Neuron (in vitro differentiated cells): ENCODE results near the gene HYOU1.
A peak's percentile ranks its signal among the peaks of the same experiment; 100 is the strongest.
"Not testable (repeated sequence)": the region's sequence is repeated elsewhere in the genome, so short reads cannot be mapped to it uniquely, and the experiment has no call there.

Source experiments
- H2AFZ ChIP-seq: one replicate; pipeline ENCODE4 v1.6.1; 2013; ENCODE audit warnings: low read depth, mild to moderate bottlenecking, inconsistent platforms, low read length, moderate library complexity
- H3K27me3 ChIP-seq: one replicate; pipeline ENCODE4 v1.6.1; 2013; ENCODE audit warnings: low read length; ENCODE audit not compliant: insufficient read depth
- H3K36me3 ChIP-seq: one replicate; pipeline ENCODE4 v1.6.1; 2013; ENCODE audit warnings: low read length; ENCODE audit not compliant: insufficient read depth
- H3K4me1 ChIP-seq: one replicate; pipeline ENCODE4 v1.6.1; 2013; ENCODE audit warnings: low read length; ENCODE audit not compliant: insufficient read depth
- H3K4me3 ChIP-seq: 2 replicates; pipeline ENCODE4 v1.5.1; 2013; ENCODE audit warnings: mild to moderate bottlenecking, low read length, moderate library complexity
- H3K9me3 ChIP-seq: one replicate; pipeline ENCODE4 v1.6.1; 2013; ENCODE audit warnings: low read length

Gene HYOU1

GRCh38 chr11:119017377-119017776 lies 39.6 kb downstream of the HYOU1 start:
- not testable (repeated sequence) for H3K27me3 ChIP-seq, H2AFZ ChIP-seq, H3K9me3 ChIP-seq
- H3K36me3 ChIP-seq = peaks cover 57% of the 10 kb centered on the region
- peak overlapping the region; percentile 94 for H3K4me3 ChIP-seq
- peaks cover 20% of the 10 kb centered on the region for H3K4me1 ChIP-seq

GRCh38 chr11:119016216-119017009 lies 40.6 kb downstream of the HYOU1 start:
- Histone ChIP-seq H3K4me3 (peak overlapping the region; percentile 94), H3K27me3 (no peaks in the 10 kb centered on the region), H3K4me1 (peaks cover 20% of the 10 kb centered on the region), H3K9me3 (no peaks in the 10 kb centered on the region), H3K36me3 (peaks cover 52% of the 10 kb centered on the region), H2AFZ (no peak overlapping the region)

GRCh38 chr11:119015054-119015611 lies 41.9 kb downstream of the HYOU1 start:
- Histone ChIP-seq H3K36me3 (peaks cover 48% of the 10 kb centered on the region), H3K4me3 (no peak overlapping the region)

GRCh38 chr11:119014209-119014924 lies 42.6 kb downstream of the HYOU1 start:
- H3K36me3 ChIP-seq = peaks cover 48% of the 10 kb centered on the region
- H3K4me3 ChIP-seq = no peak overlapping the region
- peaks cover 11% of the 10 kb centered on the region for H3K4me1 ChIP-seq
- no peak overlapping the region for H2AFZ ChIP-seq
- no peaks in the 10 kb centered on the region for H3K9me3 ChIP-seq
- no peaks in the 10 kb centered on the region for H3K27me3 ChIP-seq

More at GRCh38 chr11:119015054-119015611, 41.9 kb downstream of the HYOU1 start:
- Histone ChIP-seq H3K9me3 (no peaks in the 10 kb centered on the region), H2AFZ (no peak overlapping the region), H3K4me1 (peaks cover 17% of the 10 kb centered on the region), H3K27me3 (no peaks in the 10 kb centered on the region)

GRCh38 chr11:119012629-119013170 lies 44.3 kb downstream of the HYOU1 start:
- Histone ChIP-seq H3K27me3 (no peaks in the 10 kb centered on the region), H3K4me1 (peaks cover 11% of the 10 kb centered on the region), H2AFZ (no peak overlapping the region), H3K36me3 (peaks cover 48% of the 10 kb centered on the region), H3K9me3 (no peaks in the 10 kb centered on the region), H3K4me3 (no peak overlapping the region)

- Histone ChIP-seq H3K4me1 (peaks cover 1% of the 10 kb centered on the region), H3K36me3 (peaks cover 49% of the 10 kb centered on the region), H3K27me3 (no peaks in the 10 kb centered on the region), H2AFZ (no peak overlapping the region), H3K4me3 (no peak overlapping the region), H3K9me3 (no peaks in the 10 kb centered on the region)
Measured at GRCh38 chr11:119011476-119012053, 45.4 kb downstream of the HYOU1 start.

- Histone ChIP-seq H3K36me3 (peaks cover 17% of the 10 kb centered on the region), H2AFZ (no peak overlapping the region), H3K27me3 (no peaks in the 10 kb centered on the region), H3K4me1 (no peaks in the 10 kb centered on the region), H3K9me3 (no peaks in the 10 kb centered on the region), H3K4me3 (no peak overlapping the region)
Measured at GRCh38 chr11:119006656-119007055, 50.3 kb downstream of the HYOU1 start.

GRCh38 chr11:119000906-119001305 lies 56.1 kb downstream of the HYOU1 start:
- H3K27me3 ChIP-seq = no peaks in the 10 kb centered on the region
- peaks cover 19% of the 10 kb centered on the region for H3K36me3 ChIP-seq
- H3K4me1 ChIP-seq = peaks cover 17% of the 10 kb centered on the region
- no peak overlapping the region for H3K4me3 ChIP-seq
- no peak overlapping the region for H2AFZ ChIP-seq
- H3K9me3 ChIP-seq = no peaks in the 10 kb centered on the region

- Histone ChIP-seq H3K36me3 (peaks cover 12% of the 10 kb centered on the region), H3K9me3 (no peaks in the 10 kb centered on the region), H3K27me3 (no peaks in the 10 kb centered on the region), H3K4me3 (peak overlapping the region; percentile 81), H3K4me1 (peaks cover 17% of the 10 kb centered on the region), H2AFZ (no peak overlapping the region)
Measured at GRCh38 chr11:118998822-118999221, 58.2 kb downstream of the HYOU1 start.

GRCh38 chr11:118998388-118998717 lies 58.7 kb downstream of the HYOU1 start:
- Histone ChIP-seq H3K4me3 (peak overlapping the region; percentile 81), H2AFZ (peak overlapping the region; percentile 48), H3K36me3 (peaks cover 12% of the 10 kb centered on the region), H3K27me3 (no peaks in the 10 kb centered on the region), H3K4me1 (peaks cover 17% of the 10 kb centered on the region), H3K9me3 (no peaks in the 10 kb centered on the region)

- no peaks in the 10 kb centered on the region for H3K9me3 ChIP-seq
- H2AFZ ChIP-seq = peak within 1 kb of the TSS; percentile 48
- H3K27me3 ChIP-seq = no peaks in the 10 kb centered on the region
- H3K4me1 ChIP-seq = peaks cover 17% of the 10 kb centered on the region
- peak within 1 kb of the TSS; percentile 81 for H3K4me3 ChIP-seq
- peaks cover 12% of the 10 kb centered on the region for H3K36me3 ChIP-seq
Measured at GRCh38 chr11:118997627-118998387, 59.2 kb downstream of the HYOU1 start, which contains the start of gene CENATAC. CENATAC (plus strand) TSS chr11:118998138; CDS start chr11:118998198, 60 bp downstream.

GRCh38 chr11:118996926-118997626 lies 59.9 kb downstream of the HYOU1 start:
- H3K4me1 ChIP-seq = peaks cover 17% of the 10 kb centered on the region
- no peaks in the 10 kb centered on the region for H3K9me3 ChIP-seq
- no peaks in the 10 kb centered on the region for H3K27me3 ChIP-seq
- H3K36me3 ChIP-seq = peaks cover 11% of the 10 kb centered on the region
- peak overlapping the region; percentile 38 for H2AFZ ChIP-seq
- H3K4me3 ChIP-seq = peak overlapping the region; percentile 81
